Measurements from ENCODE around the gene BTBD7.

- TF ChIP-seq CTCF (IDR thresholded peaks at IDR 0.05) (no peak), EP300 (IDR thresholded peaks at IDR 0.05; ENCODE audit: low read depth) (no peak), POLR2AphosphoS5 (IDR thresholded peaks at IDR 0.05) (no peak)
These were observed 15.0 kb upstream of the BTBD7 start for GRCh38 chr14:93347850-93348249.
